A549 treated with CORT108297 at 1 μM for 4 hours (cell line): ENCODE results near the gene TPD52L3. TPM values are rescaled to one million over a fixed set of nuclear protein-coding genes. Genes with fewer than 3 reads are reported as not detected.

Experiments used
- total RNA-seq: library from RNA; stranded (reverse); fragments of 200-300 nt; extraction: Qiagen RNA extraction; gene quantifications from 5 replicates; pipeline ENCODE4 v1.2.3, GENCODE V29; 2022

TPD52L3 gene
- not detected in 5 replicates for total RNA-seq

DNA sequence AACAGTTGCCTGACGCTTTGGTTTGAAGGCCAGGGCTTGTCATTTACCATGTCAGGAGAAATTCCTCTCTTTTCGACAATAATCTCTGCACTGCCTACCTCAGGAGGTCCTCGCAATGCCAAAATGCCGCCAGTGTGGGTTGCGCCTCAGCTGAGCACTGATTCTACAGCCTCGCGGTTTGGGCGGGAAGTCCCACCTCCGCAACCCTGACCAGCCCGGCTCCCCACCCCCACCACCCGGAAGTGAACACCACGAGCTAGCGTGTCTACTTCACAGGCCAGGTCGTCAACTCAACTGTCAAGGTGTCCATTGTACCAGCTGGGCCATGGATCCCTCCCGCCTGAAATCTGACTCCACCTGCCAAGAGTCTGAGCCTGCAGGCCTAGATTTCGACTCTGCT lies at the start of gene TPD52L3:
Gene TPD52L3, plus strand, starts transcription at position 273 of the 400 bp plus-strand sequence. CDS start 221 bp downstream, outside the sequence.

Other genes starting within 250 kb of the TPD52L3 start
- 0.46 to 0.93 TPM (median 0.58 TPM) in 5 replicates for gene IL33, start 112.6 kb upstream of the TPD52L3 start, total RNA-seq
- 28.0 to 33.8 TPM (median 32.5 TPM) in 5 replicates for gene UHRF2, start 84.8 kb downstream of the TPD52L3 start, total RNA-seq